K562 (cell line): ENCODE measurements around the gene FOXE1. TPM values are rescaled to one million over a fixed set of nuclear protein-coding genes. Genes with fewer than 3 reads are reported as not detected.

Experiments
- ATAC-seq: fragments of 200-7000 bp; cut with Tn5 transposase; 3 replicates; pipeline ENCODE4 v1.9.1; 2020; ENCODE audit warnings: moderate library complexity
- BruUV-seq: library from RNA; stranded (reverse); fragments of 400-500 nt; replicated peaks from 2 replicates; lab custom pipeline; 2021; lab: Mats Ljungman, UMichigan
- CTCF ChIA-PET: fragments of 300-600 bp; formaldehyde crosslinking; extraction: SDS; loops from one replicate; lab custom pipeline; 2021; ENCODE audit warnings: low intra/inter-chr PET ratio; lab: Yijun Ruan, JAX
- POLR2A ChIA-PET: fragments of 300-600, 350-650 bp; sonication (Branson Sonifier 250); formaldehyde crosslinking; extraction: SDS; loops from one replicate; lab custom pipeline; 2021; ENCODE audit warnings: antibody characterized with exemption, inconsistent platforms; lab: Yijun Ruan, JAX
- DNase-seq, 4 experiments: peaks; one replicate each; pipeline versions ENCODE4 v3.0.0 to v3.0.0-alpha.2; 2011 to 2018; ENCODE audit warnings: low spot score in 3 of 4, mixed read lengths in 3 of 4; ENCODE audit errors: extremely low read depth in 1 of 4
- FAIRE-seq: peaks from 2 replicates; lab custom pipeline; 2011; peaks lifted over from hg19 to GRCh38; lab: Jason Lieb, UNC
- H2AFZ ChIP-seq: 2 replicates; pipeline ENCODE4 v1.6.0; 2011; ENCODE audit warnings: low read depth, low read length, control low read depth, inconsistent platforms
- H3K27ac ChIP-seq: fragments of 200-600 bp; 3 replicates; pipeline ENCODE4 v1.8.0; 2011; ENCODE audit warnings: low read depth, mild to moderate bottlenecking, control low read depth, inconsistent platforms, low read length, moderate library complexity, mixed read lengths; ENCODE audit errors: extremely low read depth
- H3K27me3 ChIP-seq, 2 experiments: fragments of 300-600 bp in 1 of 2; 2 replicates in 1 of 2; 3 replicates in 1 of 2; pipeline versions ENCODE4 v1.6.0 to v1.8.0; 2011; ENCODE audit warnings: inconsistent platforms in 2 of 2, low read length in 2 of 2, mild to moderate bottlenecking in 1 of 2, mixed read lengths in 1 of 2, moderate library complexity in 1 of 2; ENCODE audit not compliant: control insufficient read depth in 2 of 2, insufficient read depth in 2 of 2
- H3K36me3 ChIP-seq: fragments of 300-600 bp; 3 replicates; pipeline ENCODE4 v1.8.0; 2011; ENCODE audit warnings: mild to moderate bottlenecking, low read length, inconsistent platforms; ENCODE audit not compliant: control insufficient read depth, insufficient read depth
- H3K4me1 ChIP-seq, 2 experiments: fragments of 200-600 bp in 1 of 2; replicated peaks in 1 of 2; 2 replicates in 1 of 2; 3 replicates in 1 of 2; pipeline versions ENCODE4 v1.5.1 to v1.8.0; 2011; ENCODE audit warnings: inconsistent platforms in 2 of 2, low read length in 2 of 2, mild to moderate bottlenecking in 1 of 2, mixed read lengths in 1 of 2, moderate library complexity in 1 of 2; ENCODE audit not compliant: control insufficient read depth in 2 of 2, insufficient read depth in 2 of 2
- H3K4me2 ChIP-seq: 2 replicates; pipeline ENCODE4 v1.6.1; 2011; ENCODE audit warnings: low read length, control low read depth, inconsistent platforms, mixed read lengths; ENCODE audit not compliant: insufficient read depth
- H3K4me3 ChIP-seq: fragments of 200-600 bp; sonication (generic), shearing (Covaris generic); 2 replicates; pipeline ENCODE4 v1.5.1; 2016; ENCODE audit warnings: control low read depth, inconsistent platforms
- H3K79me2 ChIP-seq: fragments of 200-600 bp; 3 replicates; pipeline ENCODE4 v1.8.0; 2011; ENCODE audit warnings: low read length, inconsistent platforms; ENCODE audit not compliant: control insufficient read depth, insufficient read depth
- H3K9ac ChIP-seq, 2 experiments: 2 replicates each; pipeline versions ENCODE4 v1.6.0 to v1.6.1; 2011; ENCODE audit warnings: low read depth in 2 of 2, low read length in 2 of 2, control low read depth in 1 of 2, inconsistent platforms in 1 of 2, mild to moderate bottlenecking in 1 of 2, mixed read lengths in 1 of 2; ENCODE audit not compliant: insufficient read depth in 1 of 2
- H3K9me1 ChIP-seq: one replicate; pipeline ENCODE4 v1.6.0; 2011; ENCODE audit warnings: inconsistent platforms, mild to moderate bottlenecking, low read length, moderate library complexity; ENCODE audit not compliant: control insufficient read depth, insufficient read depth
- H3K9me3 ChIP-seq: replicated peaks from 2 replicates; pipeline ENCODE4 v1.5.1; 2011; ENCODE audit warnings: low read depth, low read length, inconsistent platforms; ENCODE audit not compliant: control insufficient read depth, insufficient read depth
- H4K20me1 ChIP-seq: replicated peaks from 2 replicates; pipeline ENCODE4 v1.6.1; 2011; ENCODE audit warnings: low read length, inconsistent platforms, mixed read lengths; ENCODE audit not compliant: control insufficient read depth, insufficient read depth
- MEIS2 ChIP-seq: fragments of 450-650 bp; IDR thresholded peaks from 2 replicates; pipeline ENCODE4 v1.6.1; 2014; ENCODE audit warnings: mild to moderate bottlenecking; ENCODE audit not compliant: partially characterized antibody
- MIER1 ChIP-seq: fragments of 450-650 bp; IDR thresholded peaks from 2 replicates; pipeline ENCODE4 v1.6.1; 2016; ENCODE audit warnings: antibody characterized with exemption, mild to moderate bottlenecking, low read depth
- MNT ChIP-seq, 2 experiments: fragments of 450-650 bp; conservative IDR thresholded peaks; 2 replicates each; pipeline ENCODE4 v1.6.1; 2017; ENCODE audit warnings: mild to moderate bottlenecking in 2 of 2, moderate library complexity in 2 of 2
- RCOR1 ChIP-seq, 2 experiments: IDR thresholded peaks; 2 replicates each; pipeline ENCODE4 v1.6.1; 2012; ENCODE audit warnings: low read depth in 2 of 2, low read length in 2 of 2, borderline replicate concordance in 1 of 2, improper control_type of control experiment in 1 of 2
- RUNX1 ChIP-seq: sonication (generic); IDR thresholded peaks from 2 replicates; pipeline ENCODE4 v1.6.1; 2016; ENCODE audit warnings: antibody characterized with exemption, low read depth
- WGBS: fragments of 100-300 bp; shearing (Covaris generic); methylation state at CpG from one replicate; pipeline ENCODE4 v1.1.6; 2016; ENCODE audit warnings: low coverage, mixed read lengths; ENCODE audit not compliant: insufficient coverage; ENCODE audit errors: missing lambda C conversion rate; 5-methylcytosine and 5-hydroxymethylcytosine counted together
- in situ Hi-C: fragments of 300-500 bp; cut with MboI; formaldehyde crosslinking; loops from 4 replicates; pipeline ENCODE4 v1.15.0; 2018; ENCODE audit warnings: inconsistent platforms, mixed read lengths
- intact Hi-C: fragments of 100-400 bp; cut with micrococcal nuclease; formaldehyde crosslinking; loops from 2 replicates; pipeline ENCODE4 v1.14.2; 2022
- polyA plus RNA-seq, 8 experiments: library from polyadenylated mRNA; depleted of rRNA in 4 of 8; stranded (reverse) in 5 of 8; unstranded in 3 of 8; fragments of >200 nt; fragmentation: Nextera tagmentation in 2 of 8; fragmentation: Illumina TruSeq in 1 of 8; extraction: Ambion mirVana in 2 of 8; extraction: Trizol in 1 of 8; gene quantifications; 2 replicates each; pipeline versions ENCODE4 v1.2.1 to v1.2.3, GENCODE V29; 2011 to 2014; ENCODE audit warnings: inconsistent platforms in 1 of 8, missing spikeins in 1 of 8
- total RNA-seq, 7 experiments: library from RNA; depleted of rRNA in 6 of 7; stranded (reverse); fragments of >200 nt in 6 of 7; fragmentation: Illumina TruSeq in 2 of 7; extraction: Trizol in 2 of 7; gene quantifications; 2 replicates each; pipeline versions ENCODE4 v1.2.1 to v1.2.3, GENCODE V29; 2011 to 2021; ENCODE audit warnings: low replicate concordance in 1 of 7

Gene FOXE1
- total and polyA plus RNA-seq, 9 of the 15 experiments (the other 6 are each of a cell fraction or from before 2014, with no cell fraction given) = not detected

DNA sequence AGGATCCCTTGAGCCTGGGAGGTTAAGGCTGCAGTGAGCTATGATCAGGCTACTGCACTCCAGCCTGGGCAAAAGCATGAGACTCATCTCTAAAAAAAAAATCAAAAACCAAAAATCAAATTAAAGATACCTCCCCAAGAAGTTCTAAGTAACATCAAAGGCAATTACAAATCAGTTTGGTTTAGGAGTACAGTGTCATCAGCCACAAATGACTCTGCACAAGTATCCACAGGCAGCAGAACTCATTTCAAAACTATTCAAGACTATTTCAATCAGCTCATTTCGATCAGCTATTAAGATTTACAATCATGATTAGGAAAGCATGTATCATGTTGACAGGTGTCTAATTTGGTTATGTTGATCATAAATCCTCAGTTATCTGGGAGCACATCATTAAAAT lies 50.2 kb downstream of the FOXE1 start:
- Histone ChIP-seq H3K36me3 (peaks cover 20% of the 10 kb centered on the region; the same call in 2 of the 3 replicates), H3K4me1 (no peaks in the 10 kb centered on the region; a peak in 2 of 5 replicates), H3K4me3 (no peak overlapping the region), H3K4me2 (no peak overlapping the region), H3K79me2 (no peaks in the 10 kb centered on the region), H3K9me3 (no peaks in the 10 kb centered on the region), H3K27ac (no peak overlapping the region), H3K9ac (no peak overlapping the region), H2AFZ (no peak overlapping the region), H4K20me1 (no peaks in the 10 kb centered on the region), H3K27me3 (no peaks in the 10 kb centered on the region), H3K9me1 (no peaks in the 10 kb centered on the region)
- no TSS peak for BruUV-seq
- in situ Hi-C loops = loop anchor here (25.0 kb wide), 2 partner anchors 359 to 884 kb away; partner anchors contain the start of genes ANKS6 and TBC1D2
- intact Hi-C loops = no loop called here
- FAIRE-seq = no peak
- TF ChIP-seq MIER1 (no peak), RCOR1 (IDR thresholded peaks at IDR 0.05; ENCODE audit: borderline replicate concordance in 1 of 2, low read depth in 2 of 2, low read length in 2 of 2) (no peak), MEIS2 (peak; percentile 14), MNT (conservative IDR thresholded peaks at IDR 0.05) (no peak), RUNX1 (no peak)
- no peak for ATAC-seq
- WGBS = 44% methylated on average over 1 of the region's 1 CpG
- no peak for DNase-seq
- ChIA-PET POLR2A (interaction anchor here (0.6 to 2.1 kb wide), 4 partner anchors 9 to 442 kb away, joined by 3 to 13 read pairs (median 6); partner anchors contain the start of gene TRMO), CTCF (no interaction called here)
